SW 1271 (cell line): ENCODE data around the gene MIPOL1.
"Not testable (repeated sequence)": the region's sequence is repeated elsewhere in the genome, so short reads cannot be mapped to it uniquely, and the experiment has no call there.

ENCODE experiments used
- DNase-seq, 2 experiments: peaks; one replicate each; lab custom pipeline; 2025; lab: John Stamatoyannopoulos, UW

The MIPOL1 gene

DNA sequence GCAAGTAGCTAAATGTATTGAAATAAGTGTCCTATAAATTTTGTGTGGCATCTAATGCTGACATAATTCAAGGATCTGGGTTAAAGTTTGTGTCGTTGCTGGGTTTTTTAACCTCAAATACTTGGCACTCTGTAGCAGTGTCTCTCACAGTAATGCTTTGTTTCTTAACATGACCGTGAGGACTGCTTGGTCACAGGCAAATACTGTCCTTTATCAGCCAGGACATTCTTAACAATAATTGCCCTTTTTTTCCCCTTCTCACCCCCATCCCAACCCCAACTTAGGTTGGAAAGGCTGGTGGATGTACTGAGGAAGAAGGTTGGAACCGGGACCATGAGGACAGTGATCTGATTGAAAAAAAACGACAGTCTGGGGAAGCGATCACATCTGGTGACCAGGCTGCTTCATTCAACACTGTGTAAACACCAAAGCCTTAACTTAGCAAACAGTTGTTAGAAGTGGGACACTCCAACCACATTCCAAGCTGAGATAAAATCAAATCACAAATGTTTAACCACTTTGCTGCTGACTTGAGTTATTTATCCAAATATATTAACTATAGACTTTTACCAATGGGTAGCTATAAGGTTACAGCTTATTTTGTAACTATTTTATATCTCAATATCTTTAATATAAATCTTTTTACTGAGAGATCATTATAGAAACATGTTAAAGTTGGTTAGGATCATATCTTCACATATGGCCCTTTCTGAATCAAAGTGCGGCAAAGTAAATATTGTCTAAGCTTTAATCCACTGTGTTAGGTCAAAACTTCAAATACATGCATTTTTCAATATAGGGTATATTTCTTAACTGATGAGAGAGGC, 349.1 kb downstream of the MIPOL1 start:
- no peak for DNase-seq

DNA sequence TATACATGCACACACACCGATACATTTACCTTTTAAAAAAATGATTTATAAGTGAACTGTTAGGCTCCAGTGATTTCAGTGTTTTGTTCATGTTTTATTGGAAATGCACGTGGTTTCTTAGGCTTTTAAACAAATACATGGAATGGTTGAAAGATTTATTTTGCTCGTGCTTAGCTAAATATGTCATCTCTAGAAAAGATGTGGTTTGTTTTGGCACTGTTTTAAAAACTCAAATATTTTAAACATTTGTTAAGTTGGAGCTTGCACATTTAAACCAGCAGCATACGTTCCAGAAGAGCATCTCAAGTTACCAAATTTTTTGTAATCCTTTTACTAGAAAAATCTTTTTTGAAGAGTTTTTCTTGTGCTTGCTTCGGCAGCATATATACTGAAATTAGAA, 352.8 kb downstream of the MIPOL1 start:
- no peak for DNase-seq

DNA sequence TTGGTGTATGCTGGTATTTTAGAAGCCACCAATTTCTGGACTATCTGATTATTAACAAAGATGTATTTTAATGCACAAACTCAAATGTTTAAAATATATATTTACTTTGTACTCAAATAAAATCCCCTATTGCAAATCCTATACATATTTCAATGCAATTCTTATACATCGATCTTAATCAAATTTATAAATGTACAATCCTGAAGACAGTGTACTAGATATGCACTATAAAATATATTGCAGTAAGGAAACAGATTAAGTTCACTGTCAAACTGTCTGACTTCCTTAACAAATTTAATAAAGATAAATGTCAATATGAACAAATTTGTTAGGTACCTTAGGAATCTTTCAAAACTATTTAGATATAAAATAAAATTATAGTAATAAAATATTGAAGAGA, 353.4 kb downstream of the MIPOL1 start:
- no peak for DNase-seq

DNA sequence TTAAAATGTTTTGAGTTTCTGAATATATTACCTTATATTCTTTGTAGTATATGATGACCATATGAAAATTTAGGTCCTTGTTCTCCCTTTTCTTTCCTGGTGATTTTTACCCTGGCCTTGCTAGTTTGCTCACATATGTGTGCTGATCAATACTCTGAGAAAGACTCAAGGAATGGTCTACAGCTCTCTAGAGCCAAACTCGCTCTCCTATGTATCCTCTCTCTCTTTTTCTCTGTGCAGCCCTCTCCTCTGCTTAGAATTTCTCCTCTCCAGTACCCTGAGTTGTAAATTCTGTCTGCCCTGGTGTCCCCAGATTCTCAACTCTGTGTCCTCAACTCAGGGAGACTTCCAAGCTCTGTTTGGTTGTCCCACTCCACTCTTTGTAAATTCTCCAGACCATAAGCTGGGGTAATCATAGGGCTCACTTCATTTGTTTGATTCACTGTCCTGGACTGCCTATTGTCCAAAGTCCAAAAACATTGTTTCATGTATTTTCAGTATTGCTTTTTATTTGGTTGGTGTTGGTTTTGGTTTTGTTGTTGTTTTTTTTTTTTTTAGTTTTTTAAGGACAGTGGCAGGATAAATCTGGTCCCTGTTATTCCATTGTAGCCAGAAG, 356.3 kb downstream of the MIPOL1 start:
- no peak for DNase-seq

DNA sequence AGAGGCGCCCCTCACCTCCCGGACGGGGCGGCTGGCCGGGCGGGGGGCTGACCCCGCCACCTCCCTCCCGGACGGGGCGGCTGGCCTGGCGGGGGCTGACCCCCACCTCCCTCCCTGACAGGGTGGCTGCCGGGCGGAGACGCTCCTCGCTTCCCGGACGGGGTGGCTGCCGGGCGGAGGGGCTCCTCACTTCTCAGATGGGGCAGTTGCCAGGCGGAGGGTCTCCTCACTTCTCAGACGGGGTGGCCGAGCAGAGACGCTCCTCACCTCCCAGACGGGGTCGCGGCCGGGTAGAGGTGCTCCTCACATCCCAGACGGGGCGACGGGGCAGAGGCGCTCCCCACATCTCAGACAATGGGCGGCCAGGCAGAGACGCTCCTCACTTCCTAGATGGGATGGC, 357.9 kb downstream of the MIPOL1 start:
- not testable (repeated sequence) for DNase-seq

- no peak for DNase-seq
Measured at GRCh38 chr14:37558740-37559139, 361.0 kb downstream of the MIPOL1 start.

DNA sequence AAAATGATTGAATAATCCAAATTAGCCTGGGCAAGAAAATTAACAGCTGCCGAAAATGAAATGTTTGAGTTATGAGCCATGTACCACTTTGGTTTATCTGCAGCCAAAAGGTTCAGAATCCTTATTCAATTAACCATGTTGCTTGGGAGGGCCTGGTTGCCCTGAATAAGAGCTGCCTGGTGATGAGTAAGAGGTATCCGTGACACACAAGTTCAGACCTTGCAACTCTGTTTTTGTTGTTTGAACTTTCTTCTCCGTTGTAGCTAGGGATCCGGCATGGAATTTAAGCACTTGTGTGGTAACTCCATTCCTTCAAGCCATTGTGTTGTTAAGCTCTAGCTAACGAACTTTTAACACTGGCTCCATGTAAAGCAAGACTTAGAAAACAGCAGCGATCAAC, 361.6 kb downstream of the MIPOL1 start:
- no peak for DNase-seq

GRCh38 chr14:37563189-37563588, 365.5 kb downstream of the MIPOL1 start:
- no peak for DNase-seq

DNA sequence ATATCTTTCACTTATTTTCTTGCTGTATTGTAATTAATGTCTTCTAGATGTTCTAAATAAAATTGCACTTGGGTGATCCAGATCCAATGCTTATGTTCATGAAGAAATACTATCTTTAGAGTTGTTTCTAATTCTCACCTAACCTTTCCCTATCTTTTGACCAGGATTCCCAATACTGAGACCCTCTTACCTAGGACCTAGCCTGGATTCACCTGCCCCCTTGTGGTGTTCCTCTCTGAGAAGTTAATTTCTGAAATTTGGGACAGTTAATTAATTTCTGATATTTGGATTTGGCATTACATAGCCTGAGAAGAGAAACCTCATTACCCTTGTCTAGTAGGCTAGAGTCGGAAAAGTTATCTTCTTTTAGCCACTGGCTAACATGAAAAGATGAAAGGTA, 367.8 kb downstream of the MIPOL1 start:
- no peak for DNase-seq

GRCh38 chr14:37566811-37567371, 369.2 kb downstream of the MIPOL1 start:
- peak in 1 of 2 experiments; percentile 27 for DNase-seq

DNA sequence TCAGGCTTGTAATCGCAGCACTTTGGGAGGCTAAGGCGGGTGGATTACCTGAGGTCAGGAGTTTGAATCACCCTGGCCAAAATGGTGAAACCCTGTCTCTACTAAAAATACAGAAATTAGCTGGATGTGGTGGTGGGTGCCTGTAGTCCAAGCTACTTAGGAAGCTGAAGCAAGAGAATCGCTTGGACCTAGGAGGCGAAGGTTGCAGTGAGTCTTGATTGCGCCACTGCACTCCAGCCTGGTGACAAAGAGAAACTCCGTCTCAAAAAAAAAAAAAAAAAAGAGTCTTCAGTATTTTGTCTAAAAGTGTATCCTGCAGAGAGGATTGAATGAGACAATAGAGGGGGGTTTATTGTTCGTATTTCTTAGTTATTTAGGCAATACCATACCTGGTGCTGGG, 372.0 kb downstream of the MIPOL1 start:
- no peak for DNase-seq

DNA sequence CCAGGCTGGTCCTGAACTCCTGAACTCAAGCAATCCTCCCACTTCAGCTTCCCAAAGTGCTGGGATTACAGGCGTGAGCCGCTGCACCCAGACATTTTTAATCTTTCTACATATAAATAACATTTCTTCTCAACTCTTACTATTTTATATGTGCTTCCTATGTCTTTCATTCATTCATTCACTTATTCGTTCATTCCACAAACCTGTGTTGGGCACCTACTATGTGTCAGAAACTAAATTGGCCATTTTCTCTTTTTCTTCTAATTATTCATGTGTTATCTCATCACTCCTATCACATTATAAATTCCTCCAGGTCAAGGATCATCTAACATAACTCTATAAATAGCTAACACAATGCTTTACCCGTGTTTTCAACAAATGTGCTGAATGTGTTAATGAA, 373.7 kb downstream of the MIPOL1 start:
- DNase-seq = no peak

DNA sequence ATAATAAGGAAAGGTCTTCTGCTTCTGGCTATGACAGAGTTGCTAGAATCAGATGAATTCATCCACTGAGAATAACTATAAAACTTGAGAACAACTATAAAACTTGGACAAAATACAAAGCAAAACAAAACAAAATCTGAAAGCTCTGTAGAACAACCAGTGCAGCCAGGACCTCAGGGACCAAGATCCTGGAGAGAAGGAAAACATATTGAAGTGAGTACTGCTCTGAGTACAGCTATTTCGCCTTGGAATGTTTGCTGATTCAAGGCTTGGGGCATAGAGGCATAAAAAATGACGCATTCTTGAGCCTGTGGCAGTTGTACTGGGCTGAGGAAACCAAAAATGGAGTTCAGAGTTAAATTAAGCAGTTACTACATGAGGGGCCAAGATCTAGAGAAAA, 375.6 kb downstream of the MIPOL1 start:
- no peak for DNase-seq

DNA sequence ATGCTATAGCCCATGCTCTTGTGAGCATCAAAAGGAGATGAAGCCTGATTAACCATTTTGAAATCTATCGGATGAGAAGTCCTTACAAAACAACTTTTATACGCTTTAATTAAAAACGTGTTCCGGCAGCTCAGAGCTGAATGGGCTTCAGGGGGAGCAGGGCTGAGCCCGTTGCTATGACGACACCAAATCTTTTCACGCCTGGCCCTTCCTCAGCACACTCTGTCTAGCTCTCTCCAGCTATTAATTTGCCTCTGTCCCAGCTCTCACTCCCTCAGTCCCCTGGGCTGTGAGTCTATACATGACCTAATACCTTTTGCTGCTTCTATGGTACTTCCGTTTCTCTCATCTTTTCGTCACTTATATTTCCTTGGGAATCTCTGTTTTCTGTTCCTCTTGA, 381.5 kb downstream of the MIPOL1 start:
- DNase-seq = no peak

DNA sequence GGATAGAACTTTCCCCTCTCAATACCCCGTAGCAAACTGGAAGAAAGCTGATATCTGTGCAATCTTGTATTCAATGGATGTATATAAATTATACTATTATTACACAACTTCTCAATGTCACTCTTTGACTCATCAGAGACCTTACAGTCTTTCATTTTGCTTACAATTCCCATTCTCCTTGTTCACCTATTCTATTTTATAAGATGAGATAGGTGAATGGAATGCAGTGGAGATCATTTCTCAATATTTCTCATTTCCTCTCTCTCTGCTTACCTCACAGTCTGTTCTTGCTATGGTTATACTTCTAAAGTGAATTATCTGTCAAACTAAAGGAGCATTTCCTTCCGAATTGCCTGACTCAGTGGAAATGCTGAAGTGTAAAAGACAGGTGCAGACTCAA, 382.4 kb downstream of the MIPOL1 start:
- no peak for DNase-seq

- no peak for DNase-seq
Measured at GRCh38 chr14:37583358-37584210, 385.8 kb downstream of the MIPOL1 start.

DNA sequence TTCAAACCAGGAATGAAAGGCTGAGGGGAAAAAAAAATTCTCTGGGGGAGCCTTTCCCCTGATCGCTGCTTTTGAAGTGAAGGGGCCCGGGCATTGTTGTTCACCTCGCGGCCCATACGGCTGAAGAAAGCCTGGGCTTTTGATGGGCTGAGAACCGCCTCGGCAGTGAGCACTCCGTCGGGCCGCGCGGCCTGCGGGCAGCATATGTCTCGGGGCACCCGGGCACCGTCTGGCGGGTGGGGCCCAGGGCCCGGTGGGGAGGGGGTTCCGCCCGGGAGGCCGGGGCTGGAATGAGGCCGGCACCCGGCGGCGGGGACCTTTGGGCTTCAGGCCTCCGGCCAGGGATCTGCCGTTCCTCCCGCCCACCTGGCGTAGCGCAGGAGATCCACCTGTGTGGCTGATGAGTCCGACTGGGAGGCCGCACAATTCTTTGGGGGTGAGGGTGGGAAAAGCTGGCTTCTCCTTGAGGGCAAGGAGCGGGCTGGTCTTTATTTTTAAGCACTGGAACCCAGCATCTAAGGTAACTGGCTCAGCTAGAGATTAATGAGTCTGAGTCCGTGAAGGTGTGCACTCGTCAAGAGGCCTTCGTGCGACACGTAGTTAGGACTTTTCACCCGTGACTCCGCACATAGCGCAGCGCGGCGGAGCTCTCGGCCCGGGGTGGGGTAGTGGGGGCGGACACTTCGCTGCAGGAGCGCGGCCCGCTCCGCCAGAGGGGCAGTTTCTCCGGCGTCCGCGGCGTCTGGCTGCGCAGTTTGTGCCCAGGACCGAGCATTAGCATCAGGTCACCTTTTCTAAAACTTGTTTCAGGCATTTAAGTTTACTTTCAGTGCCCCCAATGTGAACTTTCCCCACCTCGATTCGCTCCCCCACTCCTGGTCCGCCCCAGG, 386.7 kb downstream of the MIPOL1 start:
- no peak for DNase-seq

- no peak for DNase-seq
Measured at GRCh38 chr14:37585101-37585511, 387.4 kb downstream of the MIPOL1 start.

DNA sequence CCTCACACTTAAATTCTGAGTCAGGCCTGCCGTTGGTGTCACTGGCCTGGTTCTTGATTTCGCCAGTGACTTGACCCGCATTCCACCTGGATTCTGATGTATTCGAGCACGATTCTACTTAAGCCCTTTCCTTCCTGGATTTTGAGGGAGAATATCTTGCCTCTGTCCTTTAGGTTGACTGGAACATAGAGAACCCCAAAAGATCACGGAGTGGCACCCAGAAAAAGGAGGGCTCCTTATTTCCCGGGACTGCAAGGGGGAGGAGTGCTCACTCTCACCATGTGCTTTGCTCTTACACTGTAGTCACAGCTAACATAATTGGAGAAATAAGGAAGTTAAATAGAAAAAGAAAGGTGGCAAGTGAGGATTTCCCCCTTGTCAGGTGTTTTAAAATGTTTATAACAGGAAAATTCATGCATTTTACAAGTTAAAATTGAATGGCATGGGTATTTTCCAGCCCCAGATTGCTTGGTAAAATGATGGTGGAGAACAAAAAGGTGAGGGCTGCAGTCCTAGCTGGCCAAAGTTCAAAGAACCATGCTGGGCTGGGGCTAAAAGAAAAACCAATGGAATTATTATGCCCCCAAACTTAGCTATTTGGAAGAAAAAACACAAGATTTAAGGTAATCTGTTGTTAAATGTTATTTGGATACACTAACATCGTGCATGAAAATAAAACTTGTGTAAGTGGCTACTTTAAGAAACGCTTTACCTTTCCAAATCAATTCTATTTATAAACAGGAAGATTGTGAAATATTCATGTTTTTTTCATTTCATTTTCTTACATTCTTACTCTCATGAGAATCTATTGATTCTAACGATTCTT, 388.4 kb downstream of the MIPOL1 start:
- no peak for DNase-seq

DNA sequence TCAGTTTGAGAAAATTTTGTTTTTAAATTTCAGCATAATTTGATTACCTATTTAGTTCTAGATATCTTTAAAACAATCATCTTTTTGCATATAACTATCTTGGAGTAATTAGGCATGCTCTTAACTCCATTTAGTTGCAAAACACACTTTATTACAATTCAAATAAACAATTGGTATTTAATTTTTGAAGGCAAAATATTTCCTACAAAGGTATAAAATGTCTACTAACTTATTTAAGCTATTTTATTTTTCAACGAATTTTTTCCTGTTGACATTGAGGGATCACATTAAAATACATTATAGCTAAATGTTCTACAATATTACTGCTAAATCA, 389.0 kb downstream of the MIPOL1 start:
- no peak for DNase-seq
